Kidney (tissue), 14 donors: ENCODE data around the gene PRPF8. TPM values are rescaled to one million over a fixed set of nuclear protein-coding genes. Genes with fewer than 3 reads are reported as not detected.

ENCODE experiments used
- DNase-seq, 5 donors: peaks; one replicate each; pipeline ENCODE4 v3.0.0-alpha.2; 2013 to 2020
- FAIRE-seq: peaks from 2 replicates; lab custom pipeline; 2012; peaks lifted over from hg19 to GRCh38; lab: Jason Lieb, UNC
- H3K27ac ChIP-seq, 2 donors: one replicate each; pipeline ENCODE4 v1.7.0; 2013; ENCODE audit warnings: low read depth in 2 of 2, low read length in 2 of 2, inconsistent platforms in 1 of 2
- H3K27me3 ChIP-seq: one replicate; pipeline ENCODE4 v1.7.1; 2013; ENCODE audit warnings: low read length, inconsistent platforms; ENCODE audit not compliant: control insufficient read depth, insufficient read depth
- H3K36me3 ChIP-seq, 3 donors: one replicate each; pipeline versions ENCODE4 v1.7.0 to v1.7.1; 2013; ENCODE audit warnings: low read length in 3 of 3, control low read depth in 1 of 3, inconsistent platforms in 1 of 3; ENCODE audit not compliant: insufficient read depth in 3 of 3, control insufficient read depth in 2 of 3
- H3K4me1 ChIP-seq, 3 donors: one replicate each; pipeline versions ENCODE4 v1.7.0 to v1.7.1; 2013; ENCODE audit warnings: low read length in 3 of 3, inconsistent platforms in 1 of 3, low read depth in 1 of 3; ENCODE audit not compliant: control insufficient read depth in 2 of 3, insufficient read depth in 2 of 3
- H3K4me3 ChIP-seq, 3 donors: one replicate each; pipeline versions ENCODE4 v1.7.0 to v1.8.1; 2013; ENCODE audit warnings: low read length in 3 of 3, control low read depth in 1 of 3, inconsistent platforms in 1 of 3
- H3K9ac ChIP-seq, 3 donors: one replicate each; pipeline versions ENCODE4 v1.7.0 to v1.7.1; 2013; ENCODE audit warnings: low read length in 3 of 3, control low read depth in 1 of 3, inconsistent platforms in 1 of 3
- H3K9me3 ChIP-seq, 3 donors: one replicate each; pipeline versions ENCODE4 v1.7.0 to v1.7.1; 2013; ENCODE audit warnings: low read length in 3 of 3, control low read depth in 1 of 3, inconsistent platforms in 1 of 3; ENCODE audit not compliant: control insufficient read depth in 2 of 3, insufficient read depth in 1 of 3
- intact Hi-C: fragments of 100-400 bp; cut with DNase I; formaldehyde crosslinking; loops from one replicate; pipeline ENCODE4 v1.11.1; 2022
- polyA plus RNA-seq: library from polyadenylated mRNA; stranded (reverse); fragments of 350-450 nt; fragmentation: Illumina TruSeq; extraction: RNeasy Lipid Tissue Mini Kit (QIAGEN cat#74804); gene quantifications from one replicate; pipeline ENCODE4 v1.2.3, GENCODE V29; 2014; ENCODE audit warnings: low read depth, low replicate concordance; ENCODE audit not compliant: insufficient read depth
- total RNA-seq: library from RNA; stranded (reverse); fragmentation: NEBNext Ultra II Directional; extraction: Animal tissue kit (Norgen Biotek cat#: 25700); gene quantifications from one replicate; pipeline ENCODE4 v1.2.1, GENCODE V29; 2021
- TF ChIP-seq, protein P1 (sequence below): IDR thresholded peaks from 3 replicates; pipeline ENCODE4 v1.5.1; 2012; ENCODE audit warnings: mild to moderate bottlenecking, moderate library complexity, borderline replicate concordance; ENCODE audit not compliant: insufficient read depth; ENCODE audit errors: extremely low read depth
- donor health status: control.
- donor health status: control.
- donor health status: control.
- donor health status: control.
- donor health status: control.
- donor health status: DM: yes; HTN: yes; CAD: no.
- donor health status: Normal renal cell carcinoma (clear cell type).

The PRPF8 gene
- total and polyA plus RNA-seq, 2 donors from 2014 or later: 181 to 236 TPM

DNA sequence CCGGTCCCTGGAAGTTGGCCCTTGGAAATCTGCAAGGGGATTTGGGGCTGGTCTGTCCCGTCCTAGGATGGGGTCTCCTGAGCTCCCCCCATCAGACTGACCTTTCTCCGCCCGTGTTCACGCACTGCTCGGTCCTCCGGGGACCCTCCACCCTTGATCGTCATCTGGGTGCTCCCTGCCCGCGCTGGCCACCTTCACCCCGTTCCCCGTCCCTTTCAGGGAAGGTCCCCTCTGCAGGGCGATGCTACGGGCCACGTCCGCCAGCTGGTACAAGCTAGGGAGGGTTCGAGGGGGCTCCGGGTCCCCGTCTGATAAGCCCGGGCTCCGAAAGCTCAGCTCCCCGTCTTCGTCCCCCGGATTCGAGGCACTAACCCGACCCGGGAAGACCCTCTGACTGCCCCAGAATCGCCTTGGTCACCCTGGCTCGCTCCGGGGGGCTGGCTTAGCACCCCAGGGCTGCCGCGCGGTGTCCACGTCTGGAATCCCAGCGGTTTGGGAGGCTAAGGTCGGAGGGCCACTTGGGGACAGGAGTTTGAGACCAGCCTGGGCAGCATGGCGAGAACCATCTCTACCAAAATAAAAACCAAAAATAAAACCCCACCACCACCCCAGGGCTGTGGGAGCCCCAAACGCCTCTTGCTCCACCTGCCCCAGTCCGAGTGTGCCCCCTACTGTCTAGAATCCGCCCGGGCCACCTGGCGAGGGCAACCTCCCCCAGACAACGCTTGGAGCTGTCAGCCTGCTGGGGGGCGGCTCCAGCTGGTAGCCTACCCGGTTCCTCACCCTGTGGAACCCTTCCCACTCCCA lies 55.0 kb downstream of the PRPF8 start:
- DNase-seq (peak in 3 of 5 donors; percentile 65 to 88 (median 78)), FAIRE-seq (no peak)
- H3K4me1 ChIP-seq: peaks cover 0 to 22% (median 14%) of the 10 kb centered on the region in 3 donors
- H3K4me3 ChIP-seq: peak overlapping the region; percentile 39 to 88 (median 65)
- peak overlapping the region; percentile 30 to 82 (median 60) for H3K9ac ChIP-seq
- H3K36me3 ChIP-seq: peaks cover 0 to 7% (median 2%) of the 10 kb centered on the region in 3 donors
- H3K9me3 ChIP-seq: no peaks in the 10 kb centered on the region
- H3K27me3 ChIP-seq: no peaks in the 10 kb centered on the region
- H3K27ac ChIP-seq: peak overlapping the region; percentile 91 to 93
- intact Hi-C loops: loop anchor here (10.0 kb wide), 1 partner anchor 55 kb away; no protein-coding TSS in a partner anchor
- TF ChIP-seq, protein P1, sequence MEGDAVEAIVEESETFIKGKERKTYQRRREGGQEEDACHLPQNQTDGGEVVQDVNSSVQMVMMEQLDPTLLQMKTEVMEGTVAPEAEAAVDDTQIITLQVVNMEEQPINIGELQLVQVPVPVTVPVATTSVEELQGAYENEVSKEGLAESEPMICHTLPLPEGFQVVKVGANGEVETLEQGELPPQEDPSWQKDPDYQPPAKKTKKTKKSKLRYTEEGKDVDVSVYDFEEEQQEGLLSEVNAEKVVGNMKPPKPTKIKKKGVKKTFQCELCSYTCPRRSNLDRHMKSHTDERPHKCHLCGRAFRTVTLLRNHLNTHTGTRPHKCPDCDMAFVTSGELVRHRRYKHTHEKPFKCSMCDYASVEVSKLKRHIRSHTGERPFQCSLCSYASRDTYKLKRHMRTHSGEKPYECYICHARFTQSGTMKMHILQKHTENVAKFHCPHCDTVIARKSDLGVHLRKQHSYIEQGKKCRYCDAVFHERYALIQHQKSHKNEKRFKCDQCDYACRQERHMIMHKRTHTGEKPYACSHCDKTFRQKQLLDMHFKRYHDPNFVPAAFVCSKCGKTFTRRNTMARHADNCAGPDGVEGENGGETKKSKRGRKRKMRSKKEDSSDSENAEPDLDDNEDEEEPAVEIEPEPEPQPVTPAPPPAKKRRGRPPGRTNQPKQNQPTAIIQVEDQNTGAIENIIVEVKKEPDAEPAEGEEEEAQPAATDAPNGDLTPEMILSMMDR: peak; percentile 59

DNA sequence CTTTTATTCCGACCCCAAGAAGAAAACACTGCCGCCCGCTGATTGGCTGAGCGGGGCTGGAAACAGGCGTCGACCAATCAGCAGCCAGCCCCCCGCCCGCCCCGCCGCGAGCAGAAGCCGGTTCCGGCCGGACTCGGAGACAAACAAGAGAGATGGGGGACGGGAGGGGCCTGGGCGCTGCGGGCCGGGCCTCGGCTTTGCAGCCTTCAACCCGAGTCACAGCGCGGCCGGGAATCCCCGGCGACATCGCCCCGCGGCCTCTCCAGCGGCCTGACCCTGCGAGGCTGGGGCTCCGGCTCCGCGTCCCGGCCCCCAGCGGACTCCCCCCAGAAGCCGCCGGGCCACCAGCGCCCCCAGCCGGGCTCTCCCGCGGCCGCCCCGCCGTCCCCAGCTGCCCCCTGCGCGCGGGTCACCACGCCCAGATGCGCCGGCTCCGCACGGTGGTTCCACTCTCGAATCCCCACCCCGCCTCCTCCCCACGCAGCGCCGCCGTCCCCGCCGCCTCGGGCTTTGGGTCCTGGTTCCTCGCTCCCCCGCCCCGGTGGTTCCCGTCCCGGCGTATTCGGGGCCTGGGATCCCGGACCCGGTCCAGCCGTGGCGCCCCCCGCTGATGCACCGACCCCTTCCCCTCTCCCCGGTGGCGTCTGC lies 55.7 kb downstream of the PRPF8 start:
- peak overlapping the region; percentile 30 to 90 (median 82) for H3K9ac ChIP-seq
- peak; percentile 97 to 99 (median 98) for DNase-seq
- peak overlapping the region; percentile 91 to 93 for H3K27ac ChIP-seq
- no peaks in the 10 kb centered on the region for H3K27me3 ChIP-seq
- H3K4me1 ChIP-seq: peaks cover 0 to 26% (median 14%) of the 10 kb centered on the region in 3 donors
- peak overlapping the region; percentile 39 to 88 (median 65) for H3K4me3 ChIP-seq
- TF ChIP-seq, protein P1: peak; percentile 18
- peaks cover 0 to 7% (median 2%) of the 10 kb centered on the region in 3 donors for H3K36me3 ChIP-seq
- H3K9me3 ChIP-seq: no peaks in the 10 kb centered on the region
- intact Hi-C loops: no loop called here
- no peak for FAIRE-seq

DNA sequence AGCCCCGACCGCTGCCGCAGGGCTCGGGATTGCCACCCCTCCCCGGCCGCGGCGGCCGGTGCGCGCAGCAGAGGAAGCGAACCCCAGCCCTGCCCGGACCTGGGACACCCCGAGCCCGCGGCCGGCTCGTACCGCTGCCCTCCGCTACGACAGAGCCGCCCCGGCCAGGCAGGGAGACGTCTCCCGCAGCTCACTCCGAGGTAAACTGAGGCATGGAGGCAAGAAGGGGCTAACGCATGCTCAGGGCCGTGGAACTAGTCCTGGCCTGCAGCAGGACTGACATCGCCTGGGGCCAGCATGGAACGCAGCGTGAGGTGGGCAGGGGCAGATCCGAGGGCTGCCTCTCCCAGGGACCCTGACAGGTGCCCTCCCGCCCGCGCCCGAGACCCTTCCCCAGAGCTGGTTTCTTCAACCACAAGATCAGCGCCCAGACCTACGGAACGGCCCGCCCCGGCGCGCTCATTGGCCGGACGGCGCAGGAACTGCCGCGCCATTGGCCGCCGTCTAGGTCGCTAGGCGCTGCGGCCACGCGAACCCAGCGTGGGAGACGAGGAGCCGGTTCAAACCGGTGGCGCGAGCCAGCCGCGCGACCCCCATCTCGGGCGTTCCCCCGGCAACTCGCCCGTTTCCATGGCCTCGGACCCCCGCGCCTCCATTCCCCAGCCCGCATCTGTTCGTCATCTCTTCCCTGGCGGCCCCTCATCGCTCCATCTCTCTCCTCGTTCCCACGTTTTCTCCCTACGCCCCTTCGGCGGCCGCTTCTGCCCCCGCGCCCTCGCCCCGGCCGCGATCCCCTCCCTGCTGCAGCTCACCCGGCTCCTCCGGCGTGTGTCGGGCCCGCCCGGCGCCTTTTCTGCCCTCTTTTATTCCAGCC lies 56.4 kb downstream of the PRPF8 start, which contains the start of gene SLC43A2:
TSS of gene SLC43A2 (minus strand) at position 853 of the 874 bp plus-strand sequence. CDS start 960 bp downstream, outside the sequence.
- Histone ChIP-seq H3K9ac (peak within 1 kb of the TSS; percentile 30 to 90 (median 82)), H3K36me3 (peaks cover 0 to 7% (median 2%) of the 10 kb centered on the region in 3 donors), H3K4me1 (peaks cover 0 to 27% (median 14%) of the 10 kb centered on the region in 3 donors), H3K27me3 (no peaks in the 10 kb centered on the region), H3K4me3 (peak within 1 kb of the TSS; percentile 60 to 88 (median 88)), H3K9me3 (no peaks in the 10 kb centered on the region), H3K27ac (peak within 1 kb of the TSS; percentile 91 to 93)
- DNase-seq: peak; percentile 92 to 97 (median 95)
- TF ChIP-seq, protein P1: no peak
- intact Hi-C loops: no loop called here
- no peak for FAIRE-seq
